Fibroblast of mammary gland (primary cell): ENCODE measurements around the gene HLA-DRB1.

Source experiments
- DNase-seq: peaks from one replicate; pipeline ENCODE4 v3.0.0-alpha.2; 2010; ENCODE audit warnings: low read depth
- H3K4me3 ChIP-seq: 2 replicates; pipeline ENCODE4 v1.5.1; 2011; ENCODE audit warnings: low read depth, mild to moderate bottlenecking, low read length, moderate library complexity; ENCODE audit not compliant: control insufficient read depth
- TF ChIP-seq, protein P1 (sequence below): conservative IDR thresholded peaks from 2 replicates; pipeline ENCODE4 v1.5.1; 2011; ENCODE audit warnings: low read depth, low read length, inconsistent platforms; ENCODE audit not compliant: control insufficient read depth, insufficient read depth

Gene HLA-DRB1

DNA sequence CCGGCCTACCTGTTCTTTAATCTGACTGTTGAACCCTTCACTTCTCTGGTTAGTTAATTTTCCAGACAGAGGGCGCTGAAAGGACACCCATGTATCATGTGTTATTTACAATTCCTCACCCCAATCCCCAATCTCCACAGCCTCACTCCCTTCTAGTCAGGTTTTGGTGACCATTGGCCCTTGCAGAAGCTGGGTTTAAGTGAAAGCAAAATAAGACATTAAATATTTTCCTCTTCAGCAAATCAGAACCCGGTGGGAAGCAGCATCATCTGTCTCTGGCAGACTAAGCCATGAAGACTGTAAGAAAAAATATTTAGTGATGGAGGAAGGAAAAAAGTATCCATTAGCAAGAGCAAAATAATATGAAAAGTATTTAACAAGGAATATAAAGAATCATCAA is 38.2 kb upstream of the HLA-DRB1 start:
- DNase-seq: peak; percentile 34
- TF ChIP-seq, protein P1, sequence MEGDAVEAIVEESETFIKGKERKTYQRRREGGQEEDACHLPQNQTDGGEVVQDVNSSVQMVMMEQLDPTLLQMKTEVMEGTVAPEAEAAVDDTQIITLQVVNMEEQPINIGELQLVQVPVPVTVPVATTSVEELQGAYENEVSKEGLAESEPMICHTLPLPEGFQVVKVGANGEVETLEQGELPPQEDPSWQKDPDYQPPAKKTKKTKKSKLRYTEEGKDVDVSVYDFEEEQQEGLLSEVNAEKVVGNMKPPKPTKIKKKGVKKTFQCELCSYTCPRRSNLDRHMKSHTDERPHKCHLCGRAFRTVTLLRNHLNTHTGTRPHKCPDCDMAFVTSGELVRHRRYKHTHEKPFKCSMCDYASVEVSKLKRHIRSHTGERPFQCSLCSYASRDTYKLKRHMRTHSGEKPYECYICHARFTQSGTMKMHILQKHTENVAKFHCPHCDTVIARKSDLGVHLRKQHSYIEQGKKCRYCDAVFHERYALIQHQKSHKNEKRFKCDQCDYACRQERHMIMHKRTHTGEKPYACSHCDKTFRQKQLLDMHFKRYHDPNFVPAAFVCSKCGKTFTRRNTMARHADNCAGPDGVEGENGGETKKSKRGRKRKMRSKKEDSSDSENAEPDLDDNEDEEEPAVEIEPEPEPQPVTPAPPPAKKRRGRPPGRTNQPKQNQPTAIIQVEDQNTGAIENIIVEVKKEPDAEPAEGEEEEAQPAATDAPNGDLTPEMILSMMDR: no peak
- no peak overlapping the region for H3K4me3 ChIP-seq

DNA sequence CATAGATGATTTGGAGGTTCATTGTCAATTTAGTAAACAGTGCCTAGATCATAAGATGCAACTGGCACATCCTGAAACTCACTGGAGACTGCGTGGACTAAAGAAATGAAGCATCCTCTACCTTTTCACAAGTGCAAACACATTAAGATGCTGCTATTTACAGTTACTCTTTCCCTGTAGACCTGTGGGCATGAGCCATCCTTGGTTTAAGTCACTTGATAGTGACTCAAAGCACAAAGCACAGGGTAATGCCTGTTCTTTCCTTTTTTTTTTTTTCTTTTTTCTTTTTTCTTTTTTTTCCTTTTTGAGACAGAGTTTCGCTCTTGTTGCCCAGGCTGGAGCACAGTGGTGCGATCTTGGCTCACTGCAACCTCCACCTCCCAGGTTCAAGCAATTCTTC is 37.6 kb upstream of the HLA-DRB1 start:
- DNase-seq: no peak
- TF ChIP-seq, protein P1: no peak
- no peak overlapping the region for H3K4me3 ChIP-seq

DNA sequence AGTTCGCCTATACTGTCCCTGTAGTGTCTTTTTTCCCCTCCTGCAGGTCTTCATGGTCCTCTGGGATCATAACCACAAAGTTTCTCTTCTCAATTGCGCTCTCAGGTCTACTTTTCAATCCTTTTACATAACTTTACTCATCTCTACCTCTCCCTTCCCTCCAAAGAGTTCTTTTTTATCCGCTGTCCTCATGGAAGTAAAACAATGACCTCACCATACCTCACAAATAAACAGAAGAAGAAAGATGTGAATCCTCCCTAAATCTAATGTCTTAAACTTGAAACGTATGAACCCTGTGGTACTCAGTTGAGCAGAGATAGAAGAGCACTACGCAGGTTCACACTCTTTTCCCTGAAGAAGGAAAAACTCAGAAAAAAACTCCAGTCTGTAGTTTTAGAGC is 35.5 kb upstream of the HLA-DRB1 start:
- DNase-seq: no peak
- H3K4me3 ChIP-seq: no peak overlapping the region
- TF ChIP-seq, protein P1: no peak

DNA sequence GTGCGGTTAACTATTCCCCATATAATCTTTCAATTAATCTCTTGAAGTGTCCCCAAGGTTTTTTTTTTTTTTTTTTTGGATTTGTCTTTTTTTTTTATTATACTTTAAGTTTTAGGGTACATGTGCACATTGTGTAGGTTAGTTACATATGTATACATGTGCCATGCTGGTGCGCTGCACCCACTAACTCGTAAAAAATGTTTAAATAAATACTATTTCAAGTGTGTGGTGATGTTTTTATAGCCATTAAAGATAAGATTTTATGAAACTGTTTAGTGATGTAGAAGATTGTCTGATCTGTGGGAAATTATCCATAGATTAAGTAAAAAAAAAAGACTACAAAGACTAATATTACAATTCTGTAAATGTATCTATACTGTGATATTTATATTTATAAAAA is 34.9 kb upstream of the HLA-DRB1 start:
- TF ChIP-seq, protein P1: no peak
- H3K4me3 ChIP-seq: no peak overlapping the region
- DNase-seq: no peak

DNA sequence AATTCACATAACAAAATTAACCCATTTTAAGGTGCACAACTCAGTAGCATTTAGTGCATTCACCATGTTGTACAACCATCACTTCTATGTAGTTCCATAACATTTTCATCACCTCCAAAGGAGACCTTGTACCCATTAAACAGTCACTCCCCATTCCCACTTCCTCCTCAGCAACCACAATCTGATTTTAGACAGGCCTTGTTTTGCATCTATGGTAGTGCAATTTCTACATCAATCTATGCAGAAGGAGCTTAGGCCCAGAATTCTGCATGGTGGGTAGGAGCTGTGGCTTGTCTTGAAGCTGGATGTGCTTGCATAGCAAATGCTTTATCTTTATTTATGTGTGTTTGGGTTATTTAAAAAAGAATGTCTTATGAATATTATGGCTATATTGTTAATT is 34.0 kb upstream of the HLA-DRB1 start:
- no peak overlapping the region for H3K4me3 ChIP-seq
- no peak for DNase-seq
- TF ChIP-seq, protein P1: no peak

DNA sequence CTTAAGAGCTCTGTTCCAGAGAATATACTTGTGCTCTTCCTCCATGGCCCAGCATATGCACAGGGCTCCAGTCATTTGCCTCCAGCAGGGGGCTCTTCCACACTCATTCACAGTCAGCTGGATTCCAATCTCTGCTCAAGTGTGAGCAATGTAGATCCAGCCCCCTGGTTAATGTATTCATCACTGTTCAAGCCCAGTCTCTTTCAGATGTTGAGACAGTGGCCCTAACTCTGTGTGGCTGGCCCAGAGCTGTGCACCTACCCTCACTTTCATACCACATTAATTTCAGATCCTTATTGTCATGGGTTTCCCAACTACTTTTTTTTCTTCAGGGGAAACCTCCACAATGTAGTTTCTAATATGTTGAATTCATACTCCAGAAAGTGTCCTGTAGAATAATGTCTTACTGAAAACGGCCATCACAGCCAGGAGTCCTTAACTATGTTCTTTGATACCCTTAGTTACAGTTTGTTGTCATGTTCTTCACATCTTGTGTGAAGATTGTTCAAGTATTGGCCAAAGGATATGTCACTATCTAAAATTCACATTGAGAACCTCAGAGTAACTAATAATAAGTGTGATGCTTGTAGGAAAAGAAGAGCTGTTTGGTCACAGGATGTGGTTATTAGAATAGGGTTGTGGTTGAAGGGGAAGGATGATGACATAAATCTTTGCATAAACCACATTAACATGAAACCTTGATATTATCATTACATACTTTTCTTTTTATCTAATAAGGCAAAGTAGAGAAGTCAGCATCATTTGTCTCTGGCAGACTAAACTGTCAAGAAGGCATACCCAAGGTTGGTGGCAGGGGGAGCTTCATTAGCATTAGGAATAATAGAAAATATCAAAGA is 33.1 kb upstream of the HLA-DRB1 start:
- DNase-seq: peak; percentile 66
- H3K4me3 ChIP-seq: no peak overlapping the region
- TF ChIP-seq, protein P1: peak; percentile 62

DNA sequence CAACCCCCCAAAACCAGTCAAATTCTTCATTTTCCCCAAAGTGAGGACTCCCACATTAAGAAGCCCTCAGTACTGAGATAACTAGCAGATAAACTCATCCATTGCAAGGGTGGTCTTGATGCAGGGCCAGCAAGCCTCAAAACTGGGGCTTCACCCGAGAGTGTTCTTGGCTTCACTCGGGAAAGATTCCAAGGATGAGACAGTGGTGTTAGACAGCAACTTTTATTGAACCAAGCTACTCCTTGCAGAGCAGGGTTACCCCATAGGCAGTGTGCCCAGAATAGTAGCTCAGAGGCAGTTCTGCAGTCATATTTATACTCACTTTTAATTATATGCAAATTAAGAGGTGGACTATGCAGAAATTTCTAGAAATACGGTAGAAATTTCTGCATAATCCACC is 31.7 kb upstream of the HLA-DRB1 start:
- H3K4me3 ChIP-seq: no peak overlapping the region
- DNase-seq: no peak
- TF ChIP-seq, protein P1: no peak
